ENCODE data around the gene SPATA31E1.
"Not testable (repeated sequence)": the region's sequence is repeated elsewhere in the genome, so short reads cannot be mapped to it uniquely, and the experiment has no call there.

Gene SPATA31E1

GRCh38 chr9:87937352-87937751 lies 54.7 kb downstream of the SPATA31E1 start:
- ATAC-seq: not testable (repeated sequence)

GRCh38 chr9:87937918-87938317 lies 55.2 kb downstream of the SPATA31E1 start:
- not testable (repeated sequence) for ATAC-seq

DNA sequence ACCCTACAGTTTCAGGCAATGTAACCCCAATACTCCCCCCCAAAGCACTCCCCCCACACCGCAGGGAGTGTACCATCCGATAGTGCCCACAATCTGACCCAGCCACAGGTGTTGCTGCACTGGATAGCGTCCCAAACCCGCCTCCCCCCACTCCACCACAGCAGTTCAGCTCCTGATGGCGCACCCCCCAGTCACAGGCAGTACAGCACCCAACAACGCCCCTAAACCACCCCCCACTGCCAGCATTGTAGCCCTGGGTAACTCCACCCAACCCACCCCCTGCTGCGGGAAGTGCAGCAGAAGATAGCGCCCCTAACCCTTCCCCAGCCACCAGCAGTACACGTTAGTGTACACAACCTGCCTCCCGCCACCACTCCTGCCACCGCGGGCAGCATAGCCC lies 55.7 kb downstream of the SPATA31E1 start:
- not testable (repeated sequence) for ATAC-seq
